ENCODE results near the gene C17orf100. TPM values are rescaled to one million over a fixed set of nuclear protein-coding genes. Genes with fewer than 3 reads are reported as not detected.

C17orf100 gene
- total RNA-seq, 2 experiments from 2014 or later, result 2.4 to 5.2 TPM

- 0 out of 2 replicates have a peak, but pooled peaks cover 4% of the 10 kb centered on the region for H4K20me1 ChIP-seq (ENCODE audit: insufficient read depth, low read length)
- no peak overlapping the region for H3K4me3 ChIP-seq (ENCODE audit: low read depth, low read length, poor library complexity, severe bottlenecking)
- H2AFZ ChIP-seq (ENCODE audit: low read length), result no peak overlapping the region
- intact Hi-C loops (cut with micrococcal nuclease; ENCODE audit: unreplicated experiment), result no loop called here
- no peak overlapping the region for H3K4me2 ChIP-seq (ENCODE audit: low read length)
- no peaks in the 10 kb centered on the region for H3K9me3 ChIP-seq (ENCODE audit: low read length)
- ChIA-PET POLR2A (no interaction called here), CTCF (ENCODE audit: unreplicated experiment) (no interaction called here)
- no peak overlapping the region for H3K27ac ChIP-seq (ENCODE audit: low read depth, low read length, poor library complexity, severe bottlenecking)
- H3K9me2 ChIP-seq (ENCODE audit: insufficient read depth, low read length), result no peaks in the 10 kb centered on the region
- BruUV-seq (replicated peaks), result no TSS peak
- no peaks in the 10 kb centered on the region for H3K4me1 ChIP-seq (ENCODE audit: insufficient read depth, low read length, poor library complexity, severe bottlenecking)
- no peak for DNase-seq (ENCODE audit: low spot score)
- H3K36me3 ChIP-seq (ENCODE audit: insufficient read depth, low read length), result no peaks in the 10 kb centered on the region
- TF ChIP-seq EZH2phosphoT487 (IDR thresholded peaks at IDR 0.05; ENCODE audit: borderline replicate concordance, low read depth, low read length) (no peak), CTCF (conservative IDR thresholded peaks at IDR 0.05; ENCODE audit: low read length) (no peak)
- no peaks in the 10 kb centered on the region for H3K79me2 ChIP-seq (ENCODE audit: insufficient read depth, low read depth, low read length)
Measured at GRCh38 chr17:6674586-6674985, 23.0 kb downstream of the C17orf100 start.

- no peaks in the 10 kb centered on the region for H3K9me3 ChIP-seq (ENCODE audit: low read length)
- no peak overlapping the region for H3K27ac ChIP-seq (ENCODE audit: low read depth, low read length, poor library complexity, severe bottlenecking)
- no peak overlapping the region for H2AFZ ChIP-seq (ENCODE audit: low read length)
- intact Hi-C loops (cut with micrococcal nuclease; ENCODE audit: unreplicated experiment), result no loop called here
- CTCF ChIA-PET (ENCODE audit: unreplicated experiment), result no interaction called here
- POLR2A ChIA-PET, result no interaction called here
- TF ChIP-seq CTCF (conservative IDR thresholded peaks at IDR 0.05; ENCODE audit: low read length) (no peak), EZH2phosphoT487 (IDR thresholded peaks at IDR 0.05; ENCODE audit: borderline replicate concordance, low read depth, low read length) (no peak)
- no peak for DNase-seq (ENCODE audit: low spot score)
- H3K4me3 ChIP-seq (ENCODE audit: low read depth, low read length, poor library complexity, severe bottlenecking), result no peak overlapping the region
- H4K20me1 ChIP-seq (ENCODE audit: insufficient read depth, low read length), result 0 out of 2 replicates have a peak, but pooled peaks cover 4% of the 10 kb centered on the region
- H3K79me2 ChIP-seq (ENCODE audit: insufficient read depth, low read depth, low read length), result no peaks in the 10 kb centered on the region
- BruUV-seq (replicated peaks), result no TSS peak
- H3K9me2 ChIP-seq (ENCODE audit: insufficient read depth, low read length), result no peaks in the 10 kb centered on the region
- no peak overlapping the region for H3K4me2 ChIP-seq (ENCODE audit: low read length)
- no peaks in the 10 kb centered on the region for H3K36me3 ChIP-seq (ENCODE audit: insufficient read depth, low read length)
- H3K4me1 ChIP-seq (ENCODE audit: insufficient read depth, low read length, poor library complexity, severe bottlenecking), result no peaks in the 10 kb centered on the region
Measured at GRCh38 chr17:6675201-6675825, 23.8 kb downstream of the C17orf100 start.

GRCh38 chr17:6676802-6677157 lies 25.2 kb downstream of the C17orf100 start:
- no peak for DNase-seq (ENCODE audit: low spot score)

More at GRCh38 chr17:6676802-6677157, 25.2 kb downstream of the C17orf100 start:
- Histone ChIP-seq H4K20me1 (ENCODE audit: insufficient read depth, low read length) (0 out of 2 replicates have a peak, but pooled peaks cover 4% of the 10 kb centered on the region), H3K4me1 (ENCODE audit: insufficient read depth, low read length, poor library complexity, severe bottlenecking) (no peaks in the 10 kb centered on the region), H3K36me3 (ENCODE audit: insufficient read depth, low read length) (no peaks in the 10 kb centered on the region), H2AFZ (ENCODE audit: low read length) (no peak overlapping the region), H3K79me2 (ENCODE audit: insufficient read depth, low read depth, low read length) (no peaks in the 10 kb centered on the region), H3K9me2 (ENCODE audit: insufficient read depth, low read length) (no peaks in the 10 kb centered on the region), H3K9me3 (ENCODE audit: low read length) (no peaks in the 10 kb centered on the region), H3K4me3 (ENCODE audit: low read depth, low read length, poor library complexity, severe bottlenecking) (no peak overlapping the region), H3K27ac (ENCODE audit: low read depth, low read length, poor library complexity, severe bottlenecking) (no peak overlapping the region), H3K4me2 (ENCODE audit: low read length) (no peak overlapping the region)
- CTCF ChIA-PET (ENCODE audit: unreplicated experiment), result no interaction called here
- TF ChIP-seq CTCF (conservative IDR thresholded peaks at IDR 0.05; ENCODE audit: low read length) (no peak), EZH2phosphoT487 (IDR thresholded peaks at IDR 0.05; ENCODE audit: borderline replicate concordance, low read depth, low read length) (no peak)
- intact Hi-C loops (cut with micrococcal nuclease; ENCODE audit: unreplicated experiment), result no loop called here
- POLR2A ChIA-PET, result no interaction called here
- BruUV-seq (replicated peaks), result no TSS peak
